ENCODE results near the gene ST7.
"Not testable (repeated sequence)": the region's sequence is repeated elsewhere in the genome, so short reads cannot be mapped to it uniquely, and the experiment has no call there.

The ST7 gene

GRCh38 chr7:117229350-117229749, 276.0 kb downstream of the ST7 start:
- DNase-seq (ENCODE audit: low read depth), result no peak

GRCh38 chr7:117230276-117231046, 277.2 kb downstream of the ST7 start:
- no peak for DNase-seq (ENCODE audit: low read depth)

DNA sequence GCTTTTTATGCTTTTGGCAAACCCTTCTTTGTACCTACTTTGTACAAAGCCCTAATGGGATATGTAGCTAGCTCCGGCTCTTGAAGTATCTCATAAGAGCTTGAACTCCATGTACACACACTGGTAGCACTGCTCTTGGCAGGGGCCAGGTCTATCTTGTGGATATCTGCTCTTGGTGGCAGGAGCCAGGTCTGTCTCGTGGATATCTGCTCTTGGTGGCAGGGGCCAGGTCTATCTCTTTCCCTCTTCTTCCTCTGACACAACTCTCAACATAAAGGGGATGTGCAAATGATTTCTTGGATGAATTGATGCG, 277.7 kb downstream of the ST7 start:
- no peak for DNase-seq (ENCODE audit: low read depth)

DNA sequence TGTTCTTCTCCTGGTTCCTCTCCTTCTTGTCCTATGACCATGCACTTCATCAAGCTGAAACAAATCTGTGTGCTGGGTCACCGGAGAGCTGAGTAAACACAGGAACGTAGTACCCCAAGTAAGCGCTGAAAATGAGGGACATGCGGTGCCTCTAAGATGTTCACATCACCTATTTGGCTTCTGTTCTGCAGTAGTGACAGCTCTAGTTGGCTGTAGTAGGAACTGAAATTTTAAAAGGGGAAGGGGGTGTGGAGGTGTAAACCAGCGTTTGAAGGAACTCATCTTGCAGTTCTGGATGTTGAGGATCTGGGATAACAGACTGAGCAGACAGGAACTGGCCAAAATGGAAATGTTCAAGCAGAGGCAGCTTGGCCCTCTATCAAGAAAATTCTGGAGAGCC, 284.3 kb downstream of the ST7 start:
- no peak for DNase-seq (ENCODE audit: low read depth)

- no peak for DNase-seq (ENCODE audit: low read depth)
Measured at GRCh38 chr7:117238472-117238871, 285.2 kb downstream of the ST7 start.

GRCh38 chr7:117238937-117239336, 285.6 kb downstream of the ST7 start:
- DNase-seq (ENCODE audit: low read depth), result no peak

GRCh38 chr7:117241088-117241487, 287.8 kb downstream of the ST7 start:
- DNase-seq (ENCODE audit: low read depth), result no peak

- DNase-seq (ENCODE audit: low read depth), result no peak
Measured at GRCh38 chr7:117243390-117243789, 290.1 kb downstream of the ST7 start.

DNA sequence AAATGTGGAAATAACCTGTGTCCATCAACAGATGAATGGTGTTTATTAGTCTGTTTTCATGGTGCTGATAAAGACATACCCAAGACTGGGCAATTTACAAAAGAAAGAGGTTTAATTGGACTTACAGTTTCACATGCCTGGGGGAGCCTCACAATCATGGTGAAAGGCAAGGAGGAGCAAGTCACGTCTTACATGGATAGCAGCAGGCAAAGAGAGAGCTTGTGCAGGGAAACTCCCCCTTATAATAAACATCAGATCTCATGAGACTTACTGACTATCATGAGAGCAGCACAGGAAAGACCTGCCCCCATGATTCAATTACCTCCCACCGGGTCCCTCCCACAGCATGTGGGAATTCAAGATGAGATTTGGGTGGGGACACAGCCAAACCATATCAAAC, 292.4 kb downstream of the ST7 start:
- not testable (repeated sequence) for DNase-seq (ENCODE audit: low read depth)

DNA sequence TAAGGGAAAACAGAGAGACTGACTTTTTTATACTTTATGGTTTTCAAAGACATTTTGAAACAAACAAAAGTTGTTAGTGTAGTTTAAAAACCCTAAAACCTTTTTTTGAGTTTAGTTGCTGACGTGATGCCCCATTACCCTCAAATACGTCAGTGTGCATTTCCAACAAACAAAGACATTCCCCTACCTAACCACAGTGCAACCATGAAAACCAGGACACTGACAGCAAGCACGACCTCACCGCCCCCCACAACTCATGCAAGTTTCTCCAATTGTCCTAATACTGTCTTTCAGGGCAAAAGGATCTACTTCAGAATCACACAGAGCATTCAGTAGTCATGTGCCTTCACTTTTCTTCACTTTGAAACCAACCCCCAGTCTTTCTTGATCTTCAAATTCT, 294.5 kb downstream of the ST7 start:
- no peak for DNase-seq (ENCODE audit: low read depth)

- no peak for DNase-seq (ENCODE audit: low read depth)
Measured at GRCh38 chr7:117248829-117249228, 295.5 kb downstream of the ST7 start.

DNA sequence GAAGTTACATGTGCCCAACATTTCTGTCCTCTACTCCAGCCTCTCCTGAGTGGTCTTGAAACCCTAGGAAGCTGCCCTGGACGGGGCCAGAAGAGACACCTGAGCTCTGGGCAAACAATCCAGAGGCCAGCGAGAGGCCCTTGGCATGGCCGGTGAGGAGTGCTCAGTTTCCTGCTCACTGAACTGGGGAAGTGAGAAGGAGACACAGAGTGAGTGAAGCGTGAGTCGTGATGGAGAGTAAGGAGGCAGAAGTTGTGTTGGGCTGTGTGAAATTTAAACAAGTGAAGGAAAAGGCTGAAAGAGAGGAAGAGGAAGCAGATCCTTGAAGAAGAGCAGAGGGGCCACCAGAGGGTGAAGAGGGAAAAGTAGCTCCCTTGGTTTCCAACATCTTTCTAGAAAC, 296.4 kb downstream of the ST7 start:
- DNase-seq (ENCODE audit: low read depth), result no peak

- no peak for DNase-seq (ENCODE audit: low read depth)
Measured at GRCh38 chr7:117250245-117250644, 296.9 kb downstream of the ST7 start.

GRCh38 chr7:117250801-117251200, 297.5 kb downstream of the ST7 start:
- peak; percentile 48 for DNase-seq (ENCODE audit: low read depth)

GRCh38 chr7:117251687-117252086, 298.4 kb downstream of the ST7 start:
- no peak for DNase-seq (ENCODE audit: low read depth)

GRCh38 chr7:117259615-117260014, 306.3 kb downstream of the ST7 start:
- DNase-seq (ENCODE audit: low read depth), result no peak

GRCh38 chr7:117262546-117262945, 309.2 kb downstream of the ST7 start:
- no peak for DNase-seq (ENCODE audit: low read depth)

DNA sequence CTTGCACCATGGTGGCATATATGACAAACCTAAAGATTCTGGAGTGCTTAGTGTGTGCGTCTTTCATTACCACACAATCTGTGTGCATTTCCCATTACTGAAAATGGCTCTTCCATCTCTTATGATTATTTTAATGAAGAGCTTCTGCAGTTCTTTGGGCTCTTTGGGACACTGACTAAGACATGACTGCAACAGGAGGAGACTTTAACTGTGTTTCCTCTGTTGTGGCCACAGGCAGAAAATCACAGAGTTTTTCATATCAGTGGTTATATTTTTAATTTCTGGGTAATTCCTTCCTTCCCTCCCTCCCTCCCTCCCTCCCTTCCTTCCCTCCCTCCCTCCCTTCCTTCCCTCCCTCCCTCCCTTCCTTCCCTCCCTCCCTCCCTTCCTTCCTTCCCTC, 311.4 kb downstream of the ST7 start:
- no peak for DNase-seq (ENCODE audit: low read depth)

- DNase-seq (ENCODE audit: low read depth), result peak; percentile 93
Measured at GRCh38 chr7:117269417-117269816, 316.1 kb downstream of the ST7 start.

GRCh38 chr7:117269886-117270285, 316.6 kb downstream of the ST7 start:
- peak; percentile 75 for DNase-seq (ENCODE audit: low read depth)

DNA sequence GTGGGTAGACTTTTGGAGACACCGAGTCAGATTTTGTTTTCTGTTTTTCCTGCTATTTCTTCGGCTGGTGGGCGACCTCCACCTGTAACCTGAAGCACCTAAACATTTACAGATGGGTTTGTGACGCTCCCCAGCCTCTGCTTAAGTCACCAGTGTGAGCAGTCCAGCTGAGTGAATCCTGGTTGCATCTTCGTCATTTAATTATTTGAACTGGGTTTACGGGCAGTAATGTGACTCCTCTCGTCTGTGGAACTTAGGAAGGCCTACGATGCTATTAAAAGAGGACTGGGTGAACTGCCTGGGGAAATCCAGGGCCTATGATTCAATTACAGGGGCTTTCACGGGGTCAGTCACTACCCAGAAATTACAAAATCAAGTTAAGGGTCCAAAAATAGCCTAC, 317.1 kb downstream of the ST7 start:
- no peak for DNase-seq (ENCODE audit: low read depth)

DNA sequence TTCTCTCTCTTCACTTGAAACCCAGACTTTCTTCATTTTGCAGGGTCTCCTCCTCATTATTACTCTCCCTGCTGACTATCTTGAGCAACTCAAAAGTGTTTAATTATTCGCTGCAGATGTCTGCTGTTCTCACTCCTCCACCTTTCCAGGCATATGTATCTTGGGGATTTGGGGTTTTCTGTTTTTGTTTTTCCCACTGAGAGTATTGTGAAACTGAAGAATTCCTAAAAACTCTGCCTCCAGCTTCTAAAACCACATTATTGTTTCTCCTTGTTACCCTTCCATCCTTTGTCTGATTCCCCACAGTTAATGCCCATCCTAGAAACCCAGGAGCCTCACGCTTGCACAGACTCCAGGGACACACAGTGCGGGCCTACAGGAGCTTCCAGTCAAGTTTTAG, 318.3 kb downstream of the ST7 start:
- no peak for DNase-seq (ENCODE audit: low read depth)

DNA sequence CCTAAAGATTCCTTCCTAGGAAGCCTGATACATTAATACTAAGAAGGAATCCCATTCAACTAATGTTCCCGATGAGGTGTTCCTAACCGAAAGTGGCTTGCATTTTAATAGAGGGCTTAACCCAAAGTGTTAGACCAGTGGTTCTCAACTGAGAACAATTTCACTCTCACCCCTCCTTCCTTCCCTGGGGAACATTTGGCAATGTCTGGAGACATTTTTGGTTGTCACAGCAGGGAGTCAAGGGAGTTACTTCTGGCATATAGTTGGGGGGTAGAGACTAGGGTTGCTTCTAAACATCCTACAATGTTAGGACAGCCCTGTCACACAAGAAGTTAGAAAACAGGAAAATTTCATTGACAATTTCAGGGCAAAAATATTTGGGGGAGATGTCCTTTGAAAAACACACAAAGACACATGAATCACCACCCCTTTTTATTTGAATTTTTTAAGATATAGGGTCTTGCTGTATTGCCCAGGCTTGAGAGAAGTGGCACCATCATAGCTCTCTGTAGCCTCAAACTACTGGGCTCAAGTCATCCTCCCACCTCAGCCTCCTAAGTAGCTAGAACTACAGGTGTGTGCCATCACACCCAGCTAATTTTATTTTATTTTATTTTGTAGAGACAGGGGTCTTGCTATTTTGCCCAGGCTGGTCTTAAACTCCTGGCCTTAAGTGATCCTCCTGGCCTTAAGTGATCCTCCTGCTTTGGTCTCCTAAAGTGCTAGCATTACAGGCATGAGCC, 318.9 kb downstream of the ST7 start:
- DNase-seq (ENCODE audit: low read depth), result no peak

- DNase-seq (ENCODE audit: low read depth), result no peak
Measured at GRCh38 chr7:117273325-117273724, 320.0 kb downstream of the ST7 start.
